Endothelial cell of umbilical vein (primary cell): ENCODE data around the gene PDLIM1. TPM values are rescaled to one million over a fixed set of nuclear protein-coding genes. Genes with fewer than 3 reads are reported as not detected.

ENCODE experiments used
- BruUV-seq: library from RNA; stranded (reverse); fragments of 400-500 nt; replicated peaks from 2 replicates; lab custom pipeline; 2021; lab: Mats Ljungman, UMichigan
- CTCF ChIA-PET: fragments of 300-600, 350-600 bp; sonication (Branson Sonifier 250); formaldehyde crosslinking; loops from one replicate; lab custom pipeline; 2021; ENCODE audit warnings: antibody characterized with exemption, inconsistent platforms; lab: Charles Lee
- POLR2A ChIA-PET: fragments of 300-600, 350-600 bp; sonication (Branson Sonifier 250); formaldehyde crosslinking; loops from one replicate; lab custom pipeline; 2021; ENCODE audit warnings: antibody characterized with exemption, inconsistent platforms; lab: Charles Lee
- DNase-seq: peaks from one replicate; pipeline ENCODE4 v3.0.0-alpha.2; 2011; ENCODE audit warnings: low read depth, low spot score
- FAIRE-seq: peaks from 2 replicates; lab custom pipeline; 2011; peaks lifted over from hg19 to GRCh38; lab: Jason Lieb, UNC
- H2AFZ ChIP-seq: 2 replicates; pipeline ENCODE4 v1.6.0; 2012; ENCODE audit warnings: low read depth, low read length, control low read depth, inconsistent platforms
- H3K27ac ChIP-seq: 2 replicates; pipeline ENCODE4 v1.5.1; 2011; ENCODE audit warnings: low read depth, mild to moderate bottlenecking, control low read depth, low read length, moderate library complexity; ENCODE audit not compliant: insufficient read depth
- H3K27me3 ChIP-seq, 2 experiments: 2 replicates each; pipeline versions ENCODE4 v1.6.0 to v1.6.1; 2011; ENCODE audit warnings: low read length in 2 of 2, mixed read lengths in 1 of 2; ENCODE audit not compliant: control insufficient read depth in 2 of 2, insufficient read depth in 2 of 2
- H3K36me3 ChIP-seq, 2 experiments: 2 replicates in 1 of 2; 3 replicates in 1 of 2; pipeline ENCODE4 v1.5.1; 2011; ENCODE audit warnings: low read length in 2 of 2, mild to moderate bottlenecking in 1 of 2, moderate library complexity in 1 of 2; ENCODE audit not compliant: control insufficient read depth in 2 of 2, insufficient read depth in 2 of 2; ENCODE audit errors: extremely low read depth in 1 of 2
- H3K4me1 ChIP-seq: 3 replicates; pipeline ENCODE4 v1.5.1; 2011; ENCODE audit warnings: mild to moderate bottlenecking, low read length; ENCODE audit not compliant: control insufficient read depth, insufficient read depth; ENCODE audit errors: extremely low read depth
- H3K4me2 ChIP-seq: 2 replicates; pipeline ENCODE4 v1.6.1; 2011; ENCODE audit warnings: low read length, control low read depth, mixed read lengths; ENCODE audit not compliant: insufficient read depth
- H3K4me3 ChIP-seq, 3 experiments: fragments of 200-600 bp in 1 of 3; sonication (generic), shearing (Covaris generic) in 1 of 3; replicated peaks in 1 of 3; 2 replicates each; pipeline ENCODE4 v1.5.1; 2011 to 2016; ENCODE audit warnings: control low read depth in 3 of 3, low read length in 3 of 3, mild to moderate bottlenecking in 2 of 3, inconsistent platforms in 1 of 3, low read depth in 1 of 3, moderate library complexity in 1 of 3; ENCODE audit not compliant: insufficient read depth in 1 of 3
- H3K79me2 ChIP-seq: 2 replicates; pipeline ENCODE4 v1.6.0; 2012; ENCODE audit warnings: low read length, inconsistent platforms; ENCODE audit not compliant: control insufficient read depth, insufficient read depth
- H3K9ac ChIP-seq: replicated peaks from 2 replicates; pipeline ENCODE3; 2011; ENCODE audit warnings: low read length, control low read depth; ENCODE audit not compliant: insufficient read depth; ENCODE audit errors: extremely low read depth
- H3K9me1 ChIP-seq: replicated peaks from 3 replicates; pipeline ENCODE4 v1.6.0; 2011; ENCODE audit warnings: mild to moderate bottlenecking, low read length; ENCODE audit not compliant: control insufficient read depth, insufficient read depth; ENCODE audit errors: extremely low read depth
- H3K9me3 ChIP-seq: replicated peaks from 2 replicates; pipeline ENCODE4 v1.5.1; 2012; ENCODE audit warnings: low read length, inconsistent platforms; ENCODE audit not compliant: control insufficient read depth, insufficient read depth
- H4K20me1 ChIP-seq: replicated peaks from 2 replicates; pipeline ENCODE3; 2011; ENCODE audit warnings: mild to moderate bottlenecking, low read length; ENCODE audit not compliant: control insufficient read depth, insufficient read depth; ENCODE audit errors: extremely low read depth
- EZH2 ChIP-seq: IDR thresholded peaks from 2 replicates; pipeline ENCODE4 v1.6.1; 2012; ENCODE audit warnings: borderline replicate concordance, low read depth, mild to moderate bottlenecking, moderate library complexity, low read length, inconsistent platforms; ENCODE audit not compliant: severe bottlenecking
- FOS ChIP-seq: IDR thresholded peaks from 2 replicates; pipeline ENCODE4 v1.6.1; 2011; ENCODE audit warnings: mild to moderate bottlenecking, low read length, moderate library complexity, borderline replicate concordance; ENCODE audit not compliant: insufficient read depth
- GATA2 ChIP-seq: IDR thresholded peaks from 2 replicates; pipeline ENCODE4 v1.7.0; 2011; ENCODE audit warnings: low read depth, mild to moderate bottlenecking, moderate library complexity, mixed read lengths, low read length; ENCODE audit not compliant: insufficient read length, insufficient read depth
- JUN ChIP-seq: IDR thresholded peaks from 2 replicates; pipeline ENCODE4 v1.6.1; 2011; ENCODE audit warnings: borderline replicate concordance, low read depth; ENCODE audit not compliant: insufficient read length, insufficient read depth
- MYC ChIP-seq: IDR thresholded peaks from one replicate; pipeline ENCODE4 v1.6.1; 2011; ENCODE audit warnings: mild to moderate bottlenecking, low read depth, low read length
- POLR2A ChIP-seq: IDR thresholded peaks from 2 replicates; pipeline ENCODE4 v1.6.1; 2012; ENCODE audit warnings: low read depth, mild to moderate bottlenecking, control low read depth, low read length
- POLR2AphosphoS5 ChIP-seq: IDR thresholded peaks from 2 replicates; pipeline ENCODE4 v1.6.1; 2012; ENCODE audit warnings: low read depth, mild to moderate bottlenecking, control low read depth, low read length, moderate library complexity; ENCODE audit not compliant: insufficient read depth
- dilution Hi-C: fragments of 300-500 bp; cut with MboI; formaldehyde crosslinking; loops from one replicate; pipeline ENCODE4 v1.15.0; 2019; ENCODE audit warnings: low sequenced_read_pairs; ENCODE audit not compliant: extremely low pct_ligation_motif_present
- intact Hi-C: fragments of 100-400 bp; cut with micrococcal nuclease; formaldehyde crosslinking; loops from one replicate; pipeline ENCODE4 v1.10.0; 2022
- polyA plus RNA-seq, 4 experiments: library from polyadenylated mRNA; depleted of rRNA in 3 of 4; stranded (reverse) in 3 of 4; unstranded in 1 of 4; fragments of >200 nt; gene quantifications; 2 replicates each; pipeline versions ENCODE4 v1.2.1 to v1.2.3, GENCODE V29; 2011 to 2012; ENCODE audit warnings: missing spikeins in 1 of 4
- total RNA-seq: library from RNA; stranded (reverse); gene quantifications from 2 replicates; pipeline ENCODE4 v1.2.3, GENCODE V29; 2021
- TF ChIP-seq, protein P1 (sequence below): IDR thresholded peaks from 2 replicates; pipeline ENCODE4 v1.6.1; 2011; ENCODE audit not compliant: insufficient read depth, insufficient read length
- TF ChIP-seq, protein P2 (sequence below), 2 donors: IDR thresholded peaks; 1 replicate in 1 of 2; 2 replicates in 1 of 2; pipeline ENCODE4 v1.5.1; 2011; ENCODE audit warnings: low read length in 2 of 2, mild to moderate bottlenecking in 2 of 2, moderate library complexity in 2 of 2, control low read depth in 1 of 2, inconsistent platforms in 1 of 2, low read depth in 1 of 2; ENCODE audit not compliant: insufficient read depth in 1 of 2; ENCODE audit errors: extremely low read depth in 1 of 2

PDLIM1 gene
- total and polyA plus RNA-seq, 2 donors (not counting 3 experiments of a cell fraction or from before 2014, with no cell fraction given): 91.1 to 122 TPM

DNA sequence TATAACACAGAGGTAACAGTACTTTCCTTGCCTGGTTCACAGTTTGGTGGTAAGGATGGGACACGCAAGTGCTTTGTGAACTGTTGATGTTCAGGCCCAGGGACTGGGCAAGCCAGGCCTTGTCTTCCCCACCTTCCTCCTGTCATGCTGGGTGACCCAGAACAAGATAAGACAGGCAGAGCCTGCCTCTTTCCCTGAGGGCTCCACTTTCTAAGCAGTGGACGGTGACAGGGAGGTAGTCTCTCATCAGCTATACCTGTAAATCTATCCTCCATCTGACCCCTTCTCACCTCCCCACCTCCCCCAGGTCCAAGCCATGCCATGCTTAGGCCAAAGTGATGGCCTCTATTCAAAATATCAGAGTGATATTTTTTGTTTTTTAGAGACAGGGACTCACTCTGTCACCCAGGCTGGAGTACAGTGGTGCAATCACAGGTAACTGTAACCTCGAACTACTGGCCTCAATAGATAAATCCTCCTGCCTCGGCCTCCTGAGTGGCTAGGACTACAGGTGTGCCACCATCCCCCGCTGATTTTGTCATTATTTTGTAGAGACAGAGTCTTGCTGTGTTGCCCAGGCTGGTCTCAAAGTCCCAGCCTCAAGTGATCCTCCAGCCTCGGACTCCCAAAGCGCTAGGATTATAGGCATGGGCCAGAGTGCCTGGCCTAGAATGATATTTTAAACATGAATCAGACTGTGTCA is 42.8 kb downstream of the PDLIM1 start:
- H3K9me1 ChIP-seq: no peaks in the 10 kb centered on the region
- TF ChIP-seq POLR2AphosphoS5 (no peak), EZH2 (no peak), FOS (no peak), POLR2A (no peak), JUN (no peak), GATA2 (no peak), MYC (no peak)
- TF ChIP-seq, protein P1, sequence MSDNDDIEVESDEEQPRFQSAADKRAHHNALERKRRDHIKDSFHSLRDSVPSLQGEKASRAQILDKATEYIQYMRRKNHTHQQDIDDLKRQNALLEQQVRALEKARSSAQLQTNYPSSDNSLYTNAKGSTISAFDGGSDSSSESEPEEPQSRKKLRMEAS: no peak
- TF ChIP-seq, protein P2, sequence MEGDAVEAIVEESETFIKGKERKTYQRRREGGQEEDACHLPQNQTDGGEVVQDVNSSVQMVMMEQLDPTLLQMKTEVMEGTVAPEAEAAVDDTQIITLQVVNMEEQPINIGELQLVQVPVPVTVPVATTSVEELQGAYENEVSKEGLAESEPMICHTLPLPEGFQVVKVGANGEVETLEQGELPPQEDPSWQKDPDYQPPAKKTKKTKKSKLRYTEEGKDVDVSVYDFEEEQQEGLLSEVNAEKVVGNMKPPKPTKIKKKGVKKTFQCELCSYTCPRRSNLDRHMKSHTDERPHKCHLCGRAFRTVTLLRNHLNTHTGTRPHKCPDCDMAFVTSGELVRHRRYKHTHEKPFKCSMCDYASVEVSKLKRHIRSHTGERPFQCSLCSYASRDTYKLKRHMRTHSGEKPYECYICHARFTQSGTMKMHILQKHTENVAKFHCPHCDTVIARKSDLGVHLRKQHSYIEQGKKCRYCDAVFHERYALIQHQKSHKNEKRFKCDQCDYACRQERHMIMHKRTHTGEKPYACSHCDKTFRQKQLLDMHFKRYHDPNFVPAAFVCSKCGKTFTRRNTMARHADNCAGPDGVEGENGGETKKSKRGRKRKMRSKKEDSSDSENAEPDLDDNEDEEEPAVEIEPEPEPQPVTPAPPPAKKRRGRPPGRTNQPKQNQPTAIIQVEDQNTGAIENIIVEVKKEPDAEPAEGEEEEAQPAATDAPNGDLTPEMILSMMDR (IDR thresholded peaks at IDR 0.05; ENCODE audit: extremely low read depth in 1 of 2, insufficient read depth in 1 of 2, low read depth in 1 of 2, low read length in 2 of 2): no peak
- ChIA-PET POLR2A (no interaction called here), CTCF (interaction anchor here (0.9 to 8.3 kb wide), 14 partner anchors 9 to 144 kb away, joined by 3 to 492 read pairs (median 9); no protein-coding TSS in a partner anchor)
- dilution Hi-C loops (no loop called here), intact Hi-C loops (loop anchor here (2.0 to 10.0 kb wide), 2 partner anchors 19 to 283 kb away; no protein-coding TSS in a partner anchor)
- H3K27ac ChIP-seq: no peak overlapping the region
- no TSS peak for BruUV-seq
- H4K20me1 ChIP-seq: no peaks in the 10 kb centered on the region
- H3K4me2 ChIP-seq: no peak overlapping the region
- H3K4me3 ChIP-seq: no peak overlapping the region
- DNase-seq (no peak), FAIRE-seq (no peak)
- no peaks in the 10 kb centered on the region for H3K79me2 ChIP-seq
- no peaks in the 10 kb centered on the region for H3K9me3 ChIP-seq
- no peak overlapping the region for H2AFZ ChIP-seq
- H3K4me1 ChIP-seq: peaks cover 19% of the 10 kb centered on the region
- no peak overlapping the region for H3K9ac ChIP-seq
- peaks cover 2 to 12% of the 10 kb centered on the region in 2 experiments for H3K36me3 ChIP-seq
- no peaks in the 10 kb centered on the region for H3K27me3 ChIP-seq
